ENCODE results near the gene THPO.

THPO gene

DNA sequence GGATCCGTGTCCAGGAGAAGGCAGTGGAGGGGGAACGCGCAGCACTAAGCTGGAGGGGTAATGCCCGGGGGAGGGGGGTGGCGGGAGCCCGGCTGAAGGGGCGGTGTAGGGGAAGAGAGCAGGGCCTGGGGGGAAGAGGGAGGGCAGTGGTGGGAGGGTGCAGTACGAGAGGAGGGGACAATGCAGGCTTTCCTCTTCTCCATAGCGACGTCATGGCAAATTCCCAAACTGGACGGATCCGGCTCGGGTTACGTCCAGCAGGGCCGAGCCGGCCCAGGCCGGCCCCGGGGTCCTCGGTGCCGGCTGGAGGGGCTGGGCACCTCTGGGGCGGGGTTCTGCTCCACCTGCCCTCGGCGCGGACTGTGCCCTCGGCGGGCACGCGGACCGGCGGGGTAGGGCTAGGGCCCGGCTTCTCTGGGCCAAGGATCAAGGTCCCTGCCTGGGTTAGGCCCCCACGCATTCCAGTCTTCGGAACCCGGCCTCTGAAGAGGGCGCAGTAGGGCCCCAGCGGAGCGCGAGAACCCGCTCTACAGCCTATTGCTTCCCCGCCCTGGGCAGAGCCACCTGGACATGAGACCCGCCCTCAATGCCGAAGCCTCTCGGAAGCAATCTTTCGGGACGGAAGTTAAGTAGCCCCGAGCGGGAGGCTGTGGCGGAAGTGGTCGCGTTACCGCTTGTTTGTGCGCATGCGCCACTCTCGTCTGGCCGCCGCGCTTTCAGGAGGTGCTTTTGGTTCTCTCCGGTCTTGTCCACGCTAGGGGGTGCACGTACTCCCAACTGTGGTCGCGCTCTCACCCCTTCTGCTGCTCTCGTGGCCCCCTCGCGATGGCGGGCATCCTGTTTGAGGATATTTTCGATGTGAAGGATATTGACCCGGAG, 15.1 kb downstream of the THPO start:
- peak; percentile 97 for DNase-seq (ENCODE audit: low spot score)

- DNase-seq (ENCODE audit: low spot score), result peak; percentile 82
Observed at GRCh38 chr3:184361932-184362667, 15.9 kb downstream of the THPO start.

- DNase-seq (ENCODE audit: low spot score), result peak; percentile 62
Observed at GRCh38 chr3:184361532-184361931, 16.5 kb downstream of the THPO start, which contains the start of the genes CLCN2 and POLR2H. CLCN2 (minus strand) TSS chr3:184361605; CDS start chr3:184361479, 126 bp downstream. POLR2H (plus strand) TSS chr3:184361710; CDS start chr3:184363493, 1,783 bp downstream.

DNA sequence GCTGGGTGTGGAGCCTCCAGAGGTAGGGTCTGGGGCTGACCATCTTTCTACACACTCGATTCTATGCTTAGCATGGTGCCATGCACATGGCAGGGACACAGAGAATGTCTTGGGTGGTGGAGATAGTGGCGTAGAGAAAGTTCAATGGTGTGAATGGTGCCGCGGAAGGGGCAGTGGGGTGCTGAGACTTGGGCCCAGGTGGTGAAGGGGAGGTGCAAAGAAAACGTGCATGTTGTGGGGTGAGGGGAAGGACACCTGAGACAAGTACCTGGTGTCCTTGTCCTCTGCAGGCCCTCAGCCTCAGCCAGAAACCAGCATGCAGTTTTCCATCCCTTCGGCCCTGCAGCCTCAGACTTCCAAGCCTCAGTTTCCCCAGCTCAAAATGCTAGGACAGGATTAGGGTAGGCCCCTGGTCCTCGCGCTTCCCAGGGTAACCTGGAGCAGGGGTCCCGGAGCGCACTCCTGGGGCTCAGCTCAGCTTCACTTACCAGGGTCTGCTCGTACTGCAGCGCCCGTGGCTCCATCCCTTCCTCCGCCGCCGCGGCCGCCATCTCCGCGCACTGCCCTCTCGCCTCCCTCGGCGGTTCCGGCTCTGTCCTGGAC, 17.0 kb downstream of the THPO start:
- DNase-seq (ENCODE audit: low spot score), result no peak

- peak; percentile 48 for DNase-seq (ENCODE audit: low spot score)
Observed at GRCh38 chr3:184360070-184360928, 17.7 kb downstream of the THPO start.

GRCh38 chr3:184359610-184360009, 18.4 kb downstream of the THPO start:
- DNase-seq (ENCODE audit: low spot score), result peak; percentile 85

GRCh38 chr3:184358921-184359350, 19.1 kb downstream of the THPO start:
- DNase-seq (ENCODE audit: low spot score), result no peak

DNA sequence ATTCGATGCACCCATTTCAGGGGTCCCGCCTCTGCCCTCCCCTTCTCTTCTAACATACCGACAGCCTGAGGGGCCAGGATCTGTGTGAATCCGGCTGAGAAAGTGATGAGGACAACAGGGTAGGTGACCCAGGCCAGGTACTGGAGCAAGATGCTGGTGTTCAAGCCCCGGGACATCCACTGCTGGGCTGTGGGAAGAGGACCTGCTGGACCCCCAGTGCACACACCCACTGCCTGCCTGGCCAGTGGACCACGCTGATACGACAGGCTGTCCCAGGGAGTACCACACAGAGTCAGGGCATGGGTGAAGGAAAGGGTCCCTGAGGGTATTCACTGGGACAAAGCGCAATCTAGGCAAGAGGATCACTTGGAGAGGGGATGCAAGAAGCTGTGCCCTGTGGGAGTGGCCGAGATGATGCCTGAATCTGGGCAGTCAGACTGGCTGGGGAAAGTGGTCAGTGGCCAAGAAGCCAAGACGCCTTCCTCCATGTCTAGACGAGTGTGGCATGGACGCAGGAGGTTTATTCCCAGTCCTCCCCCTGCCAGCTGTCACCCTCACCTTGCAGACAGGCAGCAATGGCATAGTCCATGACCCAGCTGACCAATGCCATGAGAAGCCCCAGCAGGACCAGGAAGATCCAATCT, 19.8 kb downstream of the THPO start:
- DNase-seq (ENCODE audit: low spot score), result no peak

- DNase-seq (ENCODE audit: low spot score), result no peak
Observed at GRCh38 chr3:184357248-184358123, 20.5 kb downstream of the THPO start.

DNA sequence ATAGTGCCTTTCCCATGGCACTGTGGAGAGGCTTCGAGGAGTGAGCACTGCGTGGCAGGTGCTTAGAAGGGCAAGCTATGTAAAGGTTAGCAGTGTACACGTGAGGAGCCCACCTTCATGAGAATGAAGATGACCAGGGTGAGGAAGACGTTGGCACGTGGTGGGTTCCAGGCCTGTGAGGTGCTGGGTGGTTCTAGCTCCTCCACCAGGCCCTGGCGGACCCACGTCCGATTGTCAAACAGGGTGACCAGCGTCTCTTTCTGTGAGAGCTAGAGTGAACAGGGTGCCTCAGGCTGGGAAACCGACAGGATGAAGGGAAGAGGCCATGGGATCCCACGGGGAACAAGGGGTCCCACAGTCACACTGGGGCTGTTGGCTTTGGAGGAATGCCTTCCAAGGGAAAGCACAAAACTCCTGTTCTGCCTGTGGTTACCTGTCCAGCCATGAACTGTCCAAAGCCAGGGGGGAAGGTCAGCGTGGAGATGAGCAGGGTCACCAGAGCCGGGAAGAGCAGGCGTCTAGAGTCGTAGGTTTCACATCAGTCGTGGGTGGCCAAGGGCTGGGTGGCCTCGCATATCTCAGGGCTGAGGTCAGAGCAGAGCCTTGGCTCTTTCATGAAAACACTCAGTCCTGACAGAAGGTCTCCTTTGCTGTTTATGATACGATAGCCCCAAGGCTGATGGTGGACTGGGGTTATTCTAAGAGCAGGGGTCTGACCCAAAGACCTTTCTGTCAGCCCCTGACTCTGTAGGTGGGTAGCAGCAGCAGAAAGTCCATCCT, 22.6 kb downstream of the THPO start:
- DNase-seq (ENCODE audit: low spot score), result no peak

DNA sequence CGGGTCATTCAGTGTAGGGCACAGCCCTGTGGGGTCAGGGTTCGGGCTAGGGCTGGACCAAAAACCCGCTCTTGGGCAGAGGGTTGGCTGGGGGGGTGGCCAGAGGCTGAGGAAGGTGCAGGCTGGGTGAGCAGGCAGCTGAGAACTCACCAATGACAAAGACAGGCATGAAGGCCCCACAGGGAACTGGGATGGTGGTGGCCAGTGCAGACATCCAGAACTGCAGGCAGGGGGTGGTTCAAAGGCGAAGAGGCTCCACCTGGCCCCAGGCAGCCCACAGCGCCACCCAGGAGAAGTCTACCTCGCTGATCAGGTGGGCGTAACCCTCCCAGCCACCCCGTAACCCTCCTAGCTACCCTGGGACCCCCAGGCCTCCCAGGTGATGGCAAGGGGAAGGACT, 23.3 kb downstream of the THPO start:
- DNase-seq (ENCODE audit: low spot score), result no peak

GRCh38 chr3:184354121-184354728, 23.8 kb downstream of the THPO start:
- peak; percentile 38 for DNase-seq (ENCODE audit: low spot score)

- no peak for DNase-seq (ENCODE audit: low spot score)
Observed at GRCh38 chr3:184353546-184353941, 24.5 kb downstream of the THPO start.

DNA sequence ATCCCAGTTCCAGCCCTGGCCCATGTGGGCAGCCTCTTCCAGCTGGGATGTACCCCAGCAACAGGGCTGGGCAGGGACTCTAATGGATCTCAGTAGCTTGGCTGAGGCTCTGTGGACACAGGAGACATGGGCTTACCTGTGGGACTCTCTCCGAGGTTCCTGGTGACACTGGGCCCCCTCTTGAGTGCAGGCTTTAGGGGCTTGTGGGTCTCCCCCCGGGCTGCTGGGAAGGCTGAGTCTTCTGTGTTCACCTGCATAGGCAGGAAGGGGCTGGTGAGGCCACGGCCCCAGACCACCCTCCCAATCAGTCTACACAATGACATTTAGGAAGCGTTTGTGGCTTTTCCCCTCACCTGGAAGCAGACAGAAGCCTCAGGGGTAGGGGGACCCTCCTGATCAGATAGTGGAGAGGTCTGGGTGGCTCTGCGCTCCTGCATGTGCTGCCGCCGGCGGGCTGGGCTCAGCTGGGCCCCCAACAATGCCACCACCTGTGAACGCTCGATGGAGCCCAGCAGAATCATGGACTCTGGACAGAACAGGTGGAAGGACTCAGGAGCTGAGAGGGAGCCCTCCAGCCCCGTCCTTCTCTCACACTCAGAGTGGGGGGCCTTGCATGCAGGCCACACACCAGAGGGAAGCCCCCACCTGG, 25.0 kb downstream of the THPO start:
- DNase-seq (ENCODE audit: low spot score), result no peak

DNA sequence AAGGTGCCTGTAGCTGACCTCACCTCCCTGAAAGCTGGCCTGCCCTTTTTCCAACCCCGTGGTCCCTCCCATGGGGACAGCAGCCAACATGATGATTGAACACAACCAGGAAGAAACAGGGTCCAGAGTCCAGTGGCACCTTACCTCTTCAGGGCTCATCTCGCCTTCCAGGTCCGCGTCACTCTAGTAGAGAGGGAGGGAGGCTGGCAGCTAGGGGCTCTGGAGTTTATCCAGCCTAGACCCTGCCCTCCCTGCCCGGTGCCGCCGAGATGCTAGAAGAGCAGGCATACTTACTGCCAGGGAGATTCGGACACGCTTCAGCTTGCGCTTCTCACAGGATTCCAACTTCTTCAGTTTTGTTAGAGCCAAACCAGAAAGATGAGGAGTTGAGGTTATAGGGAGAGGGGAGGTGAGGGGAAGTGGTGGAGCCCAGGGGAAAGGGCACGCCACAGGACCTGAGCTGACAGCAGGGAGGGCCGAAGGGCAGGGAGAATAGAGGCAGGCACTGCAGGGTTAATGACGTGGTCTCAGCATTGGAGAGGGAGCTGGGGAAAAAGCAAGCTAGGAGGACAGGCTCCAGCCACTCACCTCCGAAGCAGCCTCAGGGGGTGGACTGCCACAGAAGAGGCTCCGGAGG, 25.7 kb downstream of the THPO start:
- DNase-seq (ENCODE audit: low spot score), result no peak

DNA sequence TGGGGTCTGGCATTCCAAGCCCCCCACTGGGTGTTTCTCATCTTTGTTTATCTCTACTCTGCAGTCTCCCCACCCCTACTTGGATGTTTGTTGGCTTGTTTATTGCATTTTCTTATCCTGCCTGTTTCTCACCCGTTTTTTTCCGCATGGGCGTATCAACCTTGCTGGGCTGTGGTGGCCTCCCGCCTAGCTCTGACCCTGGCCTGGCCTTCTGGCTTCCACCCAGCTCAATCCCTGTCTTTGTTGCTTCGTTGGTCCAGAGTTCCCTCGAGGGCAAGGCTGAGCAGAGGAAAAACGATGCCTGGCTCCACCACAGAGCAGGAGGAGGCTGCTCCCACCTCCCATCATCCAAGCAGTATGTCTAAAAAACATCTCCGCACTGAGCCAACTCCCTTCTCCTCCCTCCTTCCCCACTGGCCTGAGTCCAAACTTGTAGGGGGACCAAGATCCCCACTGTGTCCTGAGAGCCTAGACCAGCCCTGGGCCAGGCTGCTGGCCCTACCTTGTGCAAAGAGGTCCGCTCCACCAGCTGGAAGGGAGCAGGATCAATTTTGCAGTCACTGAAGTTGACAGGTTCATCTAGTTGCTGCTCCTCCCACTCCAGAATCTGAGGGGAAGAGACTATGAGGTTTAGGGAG, 26.4 kb downstream of the THPO start:
- DNase-seq (ENCODE audit: low spot score), result peak; percentile 33

DNA sequence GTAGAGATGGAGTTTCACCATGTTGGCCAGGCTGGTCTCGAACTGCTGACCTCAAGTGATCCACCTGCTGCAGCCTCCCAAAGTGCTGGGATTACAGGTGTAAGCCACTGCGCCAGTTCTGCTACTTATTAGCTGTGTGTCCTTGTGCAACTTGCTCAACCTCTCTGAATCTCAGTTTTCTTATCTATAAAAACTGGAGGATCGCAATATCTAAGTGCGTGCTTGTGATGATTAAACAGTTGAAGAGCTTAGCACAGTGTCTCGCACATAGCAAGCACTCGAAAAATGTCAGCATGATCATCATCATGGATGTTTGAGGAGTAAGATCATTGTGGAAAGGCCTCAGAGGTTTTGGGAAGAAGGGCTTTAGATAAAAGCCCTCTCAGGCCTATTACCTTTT, 27.4 kb downstream of the THPO start:
- no peak for DNase-seq (ENCODE audit: low spot score)

Measured in Ammon's horn (tissue), 1 donor.